DND-41 (cell line): ENCODE measurements around the gene MFNG.

Experiments
- ATAC-seq: fragments of 200-7000 bp; cut with Tn5 transposase; 3 replicates; pipeline ENCODE4 v1.9.1; 2021; ENCODE audit warnings: low read depth; ENCODE audit not compliant: insufficient read depth
- DNase-seq: peaks from one replicate; pipeline ENCODE4 v3.0.0-alpha.2; 2020
- H2AFZ ChIP-seq: 2 replicates; pipeline ENCODE4 v1.6.0; 2012; ENCODE audit warnings: low read depth, low read length
- H3K27ac ChIP-seq: 2 replicates; pipeline ENCODE4 v1.5.1; 2012; ENCODE audit warnings: low read length, inconsistent platforms
- H3K27me3 ChIP-seq: fragments of 200-600 bp; sonication (generic); 2 replicates; pipeline ENCODE4 v1.6.0; 2012; ENCODE audit warnings: low read length, mild to moderate bottlenecking, inconsistent platforms; ENCODE audit not compliant: insufficient read depth, poor library complexity
- H3K36me3 ChIP-seq: 2 replicates; pipeline ENCODE4 v1.5.1; 2012; ENCODE audit warnings: low read length, inconsistent platforms; ENCODE audit not compliant: insufficient read depth
- H3K4me1 ChIP-seq: 2 replicates; pipeline ENCODE4 v1.5.1; 2012; ENCODE audit warnings: mild to moderate bottlenecking, low read length; ENCODE audit not compliant: insufficient read depth
- H3K4me2 ChIP-seq: 2 replicates; pipeline ENCODE4 v1.6.0; 2012; ENCODE audit warnings: mild to moderate bottlenecking, moderate library complexity, low read length, inconsistent platforms; ENCODE audit not compliant: insufficient read depth
- H3K4me3 ChIP-seq, 2 experiments: fragments of 200-600 bp in 1 of 2; shearing (Covaris generic) in 1 of 2; 2 replicates each; pipeline ENCODE4 v1.5.1; 2012 to 2016; ENCODE audit warnings: inconsistent platforms in 2 of 2, low read length in 2 of 2, mild to moderate bottlenecking in 2 of 2, low read depth in 1 of 2, moderate library complexity in 1 of 2
- H3K79me2 ChIP-seq: 2 replicates; pipeline ENCODE4 v1.6.0; 2012; ENCODE audit warnings: low read length, inconsistent platforms; ENCODE audit not compliant: insufficient read depth
- H3K9ac ChIP-seq: 2 replicates; pipeline ENCODE4 v1.6.0; 2012; ENCODE audit warnings: low read depth, mild to moderate bottlenecking, inconsistent platforms, low read length, moderate library complexity
- H3K9me3 ChIP-seq: 2 replicates; pipeline ENCODE4 v1.5.1; 2012; ENCODE audit warnings: low read length, moderate library complexity, mild to moderate bottlenecking, inconsistent platforms; ENCODE audit not compliant: insufficient read depth, severe bottlenecking
- H4K20me1 ChIP-seq: 2 replicates; pipeline ENCODE4 v1.6.0; 2012; ENCODE audit warnings: low read length; ENCODE audit not compliant: insufficient read depth
- CTCF ChIP-seq: IDR thresholded peaks from 2 replicates; pipeline ENCODE4 v1.5.1; 2012; ENCODE audit warnings: borderline replicate concordance, low read length, moderate library complexity, mild to moderate bottlenecking; ENCODE audit not compliant: poor library complexity, severe bottlenecking; ENCODE audit errors: extremely low read depth
- EZH2 ChIP-seq: IDR thresholded peaks from 3 replicates; pipeline ENCODE4 v1.6.1; 2012; ENCODE audit warnings: borderline replicate concordance, low read depth, mild to moderate bottlenecking, moderate library complexity, low read length, inconsistent platforms; ENCODE audit not compliant: severe bottlenecking

The MFNG gene

DNA sequence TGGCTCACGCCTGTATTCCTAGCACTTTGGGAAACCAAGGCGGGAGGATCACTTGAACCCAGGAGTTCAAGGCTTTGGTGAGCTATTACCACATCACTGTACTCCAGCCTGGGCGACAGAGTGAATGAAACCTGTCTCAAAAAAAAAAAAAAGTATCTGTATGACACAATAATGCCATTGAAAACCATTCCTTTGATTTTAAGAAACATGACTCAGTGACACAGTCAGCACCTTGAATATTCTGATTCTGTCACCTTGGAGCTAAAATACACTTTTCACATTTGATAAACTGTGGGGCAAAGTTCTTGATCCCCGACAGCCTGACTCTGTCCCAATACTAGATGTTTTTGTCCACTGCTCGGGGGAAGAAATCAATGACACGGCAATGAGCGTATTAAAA lies 42.2 kb downstream of the MFNG start:
- Histone ChIP-seq H3K27ac (no peak overlapping the region), H3K4me3 (no peak overlapping the region), H3K4me2 (no peak overlapping the region), H3K4me1 (no peaks in the 10 kb centered on the region), H3K27me3 (no peaks in the 10 kb centered on the region), H3K79me2 (no peaks in the 10 kb centered on the region), H3K36me3 (no peaks in the 10 kb centered on the region), H3K9me3 (peaks cover 5% of the 10 kb centered on the region), H2AFZ (no peak overlapping the region), H3K9ac (no peak overlapping the region), H4K20me1 (no peaks in the 10 kb centered on the region; the same call in 1 of the 2 replicates)
- DNase-seq (no peak), ATAC-seq (no peak)
- TF ChIP-seq CTCF (no peak), EZH2 (no peak)

- Histone ChIP-seq H3K27ac (no peak overlapping the region), H3K9me3 (peaks cover 5% of the 10 kb centered on the region), H4K20me1 (no peaks in the 10 kb centered on the region), H3K9ac (no peak overlapping the region), H3K27me3 (no peaks in the 10 kb centered on the region), H3K79me2 (no peaks in the 10 kb centered on the region), H3K4me1 (no peaks in the 10 kb centered on the region), H3K36me3 (no peaks in the 10 kb centered on the region), H3K4me2 (no peak overlapping the region), H3K4me3 (no peak overlapping the region), H2AFZ (no peak overlapping the region)
- no peak for DNase-seq
- TF ChIP-seq EZH2 (no peak), CTCF (no peak)
- ATAC-seq, result no peak
Measured at GRCh38 chr22:37443086-37443485, 43.1 kb downstream of the MFNG start.

- DNase-seq, result no peak
- no peaks in the 10 kb centered on the region for H3K79me2 ChIP-seq
Measured at GRCh38 chr22:37442537-37442936, 43.6 kb downstream of the MFNG start.

More at GRCh38 chr22:37442537-37442936, 43.6 kb downstream of the MFNG start:
- Histone ChIP-seq H3K4me3 (no peak overlapping the region), H3K9me3 (peaks cover 5% of the 10 kb centered on the region), H4K20me1 (no peaks in the 10 kb centered on the region), H3K4me1 (no peaks in the 10 kb centered on the region), H2AFZ (no peak overlapping the region), H3K27ac (no peak overlapping the region), H3K9ac (no peak overlapping the region), H3K4me2 (no peak overlapping the region), H3K27me3 (no peaks in the 10 kb centered on the region), H3K36me3 (no peaks in the 10 kb centered on the region)
- no peak for ATAC-seq
- TF ChIP-seq EZH2 (no peak), CTCF (no peak)
